ENCODE data around the gene MCCC1. TPM values are rescaled to one million over a fixed set of nuclear protein-coding genes. Genes with fewer than 3 reads are reported as not detected.

MCCC1 gene
- total and polyA plus RNA-seq, 2 of the 13 experiments (the other 11 are each of a cell fraction or from before 2014, with no cell fraction given) = 11.7 to 30.1 TPM

- no peak for TF ChIP-seq NFAT5 (CRISPR knock-in tag; IDR thresholded peaks at IDR 0.05)
- TF ChIP-seq NFKB2 (CRISPR knock-in tag; IDR thresholded peaks at IDR 0.05; ENCODE audit: borderline replicate concordance) = no peak
- TF ChIP-seq SMARCE1 (IDR thresholded peaks at IDR 0.05; ENCODE audit: borderline replicate concordance) = no peak
- no peak for TF ChIP-seq TBP (CRISPR knock-in tag; IDR thresholded peaks at IDR 0.05)
- no peak for TF ChIP-seq GMEB2 (CRISPR knock-in tag; IDR thresholded peaks at IDR 0.05; ENCODE audit: low read depth)
- TF ChIP-seq RFX5 (IDR thresholded peaks at IDR 0.05; ENCODE audit: low read depth, low read length) = no peak
- TF ChIP-seq MXD3 (CRISPR knock-in tag; IDR thresholded peaks at IDR 0.05) = no peak
- no peak for TF ChIP-seq NR2F2 (IDR thresholded peaks at IDR 0.05; ENCODE audit: borderline replicate concordance, low read depth)
- TF ChIP-seq ZBTB7A (CRISPR knock-in tag; IDR thresholded peaks at IDR 0.05) = no peak
- TF ChIP-seq AFF4 (CRISPR knock-in tag; IDR thresholded peaks at IDR 0.05) = no peak
- no peak for TF ChIP-seq ERF (CRISPR knock-in tag; IDR thresholded peaks at IDR 0.05)
These were observed 48.6 kb downstream of the MCCC1 start (continued) for GRCh38 chr3:183050706-183051105.

Measured in HepG2 (cell line).